Measurements from ENCODE around the gene ITGA7.

GRCh38 chr12:55670276-55670675, 37.4 kb downstream of the ITGA7 start:
- TF ChIP-seq CTCF (IDR thresholded peaks at IDR 0.05; ENCODE audit: insufficient read depth, low read depth, low read length) = no peak
- no peak for TF ChIP-seq EZH2 (IDR thresholded peaks at IDR 0.05; ENCODE audit: insufficient read depth, low read length)

Measured in astrocyte (in vitro differentiated cells and primary cell).